ENCODE measurements around the gene HNRNPA3.
"Not testable (repeated sequence)": the region's sequence is repeated elsewhere in the genome, so short reads cannot be mapped to it uniquely, and the experiment has no call there.

The HNRNPA3 gene

GRCh38 chr2:177188482-177189469 is 23.8 kb upstream of the HNRNPA3 start:
- no peak for DNase-seq

GRCh38 chr2:177190941-177191340 is 21.7 kb upstream of the HNRNPA3 start:
- DNase-seq = no peak

GRCh38 chr2:177192788-177193187 is 19.8 kb upstream of the HNRNPA3 start:
- no peak for DNase-seq

- no peak for DNase-seq
Measured at GRCh38 chr2:177193240-177193639, 19.4 kb upstream of the HNRNPA3 start.

GRCh38 chr2:177195194-177195593 is 17.4 kb upstream of the HNRNPA3 start:
- DNase-seq = no peak

- not testable (repeated sequence) for DNase-seq
Measured at GRCh38 chr2:177200419-177200818, 12.2 kb upstream of the HNRNPA3 start.

GRCh38 chr2:177201919-177202346 is 10.7 kb upstream of the HNRNPA3 start:
- no peak for DNase-seq

GRCh38 chr2:177204417-177204816 is 8.2 kb upstream of the HNRNPA3 start:
- DNase-seq = no peak

- no peak for DNase-seq
Measured at GRCh38 chr2:177207101-177207500, 5.5 kb upstream of the HNRNPA3 start.

- no peak for DNase-seq
Measured at GRCh38 chr2:177211169-177211568, 1.4 kb upstream of the HNRNPA3 start.

- no peak for DNase-seq
Measured at GRCh38 chr2:177211576-177212105, 953 bp upstream of the HNRNPA3 start.

GRCh38 chr2:177212891-177213856 is 580 bp downstream of the HNRNPA3 start:
- DNase-seq = peak; percentile 80 to 86

- no peak for DNase-seq
Measured at GRCh38 chr2:177217247-177217843, 4.8 kb downstream of the HNRNPA3 start.

- DNase-seq = not testable (repeated sequence)
Measured at GRCh38 chr2:177219787-177220186, 7.2 kb downstream of the HNRNPA3 start.

- no peak for DNase-seq
Measured at GRCh38 chr2:177221534-177221933, 8.9 kb downstream of the HNRNPA3 start.

- no peak for DNase-seq
Measured at GRCh38 chr2:177221970-177222369, 9.4 kb downstream of the HNRNPA3 start.

- not testable (repeated sequence) for DNase-seq
Measured at GRCh38 chr2:177223436-177223835, 10.8 kb downstream of the HNRNPA3 start.

- no peak for DNase-seq
Measured at GRCh38 chr2:177225965-177226360, 13.4 kb downstream of the HNRNPA3 start.

- DNase-seq = no peak
Measured at GRCh38 chr2:177229442-177230242, 17.0 kb downstream of the HNRNPA3 start.

- DNase-seq = no peak
Measured at GRCh38 chr2:177231270-177231669, 18.7 kb downstream of the HNRNPA3 start.

GRCh38 chr2:177232098-177232704 is 19.6 kb downstream of the HNRNPA3 start:
- no peak for DNase-seq

All from AML-193 (cell line).